ENCODE measurements around the gene PHF21A.

- no peak for TF ChIP-seq CTCF (IDR thresholded peaks at IDR 0.05; ENCODE audit: low read depth, low read length)
- no peak for TF ChIP-seq EZH2phosphoT487 (IDR thresholded peaks at IDR 0.05; ENCODE audit: low read depth)
Observed at GRCh38 chr11:45947885-45948284, 173.4 kb downstream of the PHF21A start.

Measured in OCI-LY3 (cell line).